Colonic mucosa (tissue), 4 donors: Measurements from ENCODE around the gene TRMT11. TPM values are rescaled to one million over a fixed set of nuclear protein-coding genes. Genes with fewer than 3 reads are reported as not detected.

Experiments
- DNase-seq: peaks from one replicate; pipeline ENCODE4 v3.0.0-alpha.2; 2020
- H3K27ac ChIP-seq: fragments of 200-600 bp; one replicate; pipeline ENCODE4 v1.8.0; 2021
- H3K27me3 ChIP-seq: fragments of 200-600 bp; one replicate; pipeline ENCODE4 v1.8.0; 2021
- H3K36me3 ChIP-seq: fragments of 200-600 bp; one replicate; pipeline ENCODE4 v1.8.0; 2021
- H3K4me1 ChIP-seq: fragments of 200-600 bp; one replicate; pipeline ENCODE4 v1.8.0; 2021; ENCODE audit warnings: mild to moderate bottlenecking
- H3K4me3 ChIP-seq: fragments of 200-600 bp; one replicate; pipeline ENCODE4 v1.8.0; 2021
- H3K9ac ChIP-seq, 2 donors: one replicate each; pipeline ENCODE4 v1.7.0; 2013; ENCODE audit warnings: control low read depth in 2 of 2, low read depth in 2 of 2, low read length in 2 of 2
- H3K9me3 ChIP-seq: fragments of 200-600 bp; one replicate; pipeline ENCODE4 v1.8.0; 2021
- intact Hi-C: fragments of 100-400 bp; cut with DNase I; formaldehyde crosslinking; loops from one replicate; pipeline ENCODE4 v1.14.1; 2022
- total RNA-seq, 2 donors: library from RNA; stranded (reverse); fragmentation: NEBNext Ultra II Directional in 1 of 2; extraction: Animal tissue kit (Norgen Biotek cat#: 25700) in 1 of 2; gene quantifications; one replicate each; pipeline ENCODE4 v1.2.1, GENCODE V29; 2021
- TF ChIP-seq, protein P1 (sequence below): fragments of 200-600 bp; IDR thresholded peaks from one replicate; pipeline ENCODE4 v1.8.0; 2022; ENCODE audit warnings: antibody characterized with exemption, mild to moderate bottlenecking
- donor health status: healthy.
- donor health status: DM: no; HTN: no; CAD: no.
- donor health status: DM: no; HTN: no; CAD: no.

Gene TRMT11
- total RNA-seq, 2 donors from 2014 or later = 17.0 to 18.7 TPM

DNA sequence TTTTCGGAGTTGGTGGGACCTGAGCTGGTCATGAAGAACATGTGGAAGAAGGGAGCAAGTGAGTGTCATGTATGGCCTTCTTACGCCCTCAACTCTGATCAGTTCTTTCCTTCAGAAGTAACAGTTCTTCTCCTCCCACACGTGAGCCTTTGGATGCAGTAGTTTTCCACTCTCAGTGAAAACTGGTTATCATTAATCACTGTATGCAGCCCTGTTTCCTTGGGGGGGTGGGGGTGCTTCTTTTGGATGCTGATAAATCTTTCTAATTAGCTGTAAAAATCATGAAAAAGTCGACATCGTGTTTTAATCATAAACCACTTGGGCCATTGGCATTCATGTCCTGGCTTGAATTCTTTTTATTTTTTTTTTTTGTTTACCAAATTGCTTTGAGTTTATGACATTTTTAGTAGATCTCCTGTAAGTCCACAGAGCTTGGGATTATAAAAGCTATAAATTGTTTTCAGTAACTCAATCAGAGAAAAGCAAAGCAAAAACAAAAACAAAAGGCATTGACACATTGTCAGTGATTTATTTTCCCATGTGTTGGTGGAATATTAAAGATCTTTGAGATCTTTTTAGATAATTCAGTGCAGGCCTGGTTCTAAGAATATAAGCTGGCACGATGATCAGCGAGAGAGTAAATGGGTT, 84.8 kb downstream of the TRMT11 start:
- TF ChIP-seq, protein P1, sequence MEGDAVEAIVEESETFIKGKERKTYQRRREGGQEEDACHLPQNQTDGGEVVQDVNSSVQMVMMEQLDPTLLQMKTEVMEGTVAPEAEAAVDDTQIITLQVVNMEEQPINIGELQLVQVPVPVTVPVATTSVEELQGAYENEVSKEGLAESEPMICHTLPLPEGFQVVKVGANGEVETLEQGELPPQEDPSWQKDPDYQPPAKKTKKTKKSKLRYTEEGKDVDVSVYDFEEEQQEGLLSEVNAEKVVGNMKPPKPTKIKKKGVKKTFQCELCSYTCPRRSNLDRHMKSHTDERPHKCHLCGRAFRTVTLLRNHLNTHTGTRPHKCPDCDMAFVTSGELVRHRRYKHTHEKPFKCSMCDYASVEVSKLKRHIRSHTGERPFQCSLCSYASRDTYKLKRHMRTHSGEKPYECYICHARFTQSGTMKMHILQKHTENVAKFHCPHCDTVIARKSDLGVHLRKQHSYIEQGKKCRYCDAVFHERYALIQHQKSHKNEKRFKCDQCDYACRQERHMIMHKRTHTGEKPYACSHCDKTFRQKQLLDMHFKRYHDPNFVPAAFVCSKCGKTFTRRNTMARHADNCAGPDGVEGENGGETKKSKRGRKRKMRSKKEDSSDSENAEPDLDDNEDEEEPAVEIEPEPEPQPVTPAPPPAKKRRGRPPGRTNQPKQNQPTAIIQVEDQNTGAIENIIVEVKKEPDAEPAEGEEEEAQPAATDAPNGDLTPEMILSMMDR = no peak
- intact Hi-C loops = no loop called here

DNA sequence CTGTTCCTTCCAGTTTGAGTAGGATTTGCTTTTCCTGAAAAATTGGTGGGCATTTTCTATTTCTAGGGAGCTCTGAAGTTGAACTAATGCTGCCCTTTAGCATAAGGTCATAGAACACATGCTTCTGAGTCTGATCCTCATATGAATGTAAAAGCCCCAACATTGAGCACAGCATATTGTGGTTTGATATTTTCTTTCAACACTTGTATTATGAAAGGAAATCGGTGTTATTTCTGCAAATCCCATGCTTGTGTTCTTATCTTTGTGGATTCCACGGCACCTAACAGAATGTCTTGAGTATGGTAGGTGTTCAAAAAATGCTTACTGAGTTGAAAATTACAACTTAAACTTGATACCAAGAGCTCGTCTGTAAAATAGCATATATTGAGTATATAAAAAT, 85.8 kb downstream of the TRMT11 start:
- no peak overlapping the region for H3K4me3 ChIP-seq
- H3K4me1 ChIP-seq = no peaks in the 10 kb centered on the region
- H3K36me3 ChIP-seq = no peaks in the 10 kb centered on the region
- H3K9me3 ChIP-seq = no peaks in the 10 kb centered on the region
- TF ChIP-seq, protein P1 = no peak
- no peak overlapping the region for H3K9ac ChIP-seq
- H3K27me3 ChIP-seq = no peaks in the 10 kb centered on the region
- DNase-seq = no peak
- H3K27ac ChIP-seq = no peak overlapping the region
- intact Hi-C loops = no loop called here

More for the DNA sequence above, 84.8 kb downstream of the TRMT11 start:
- Histone ChIP-seq H3K27me3 (no peaks in the 10 kb centered on the region), H3K4me3 (no peak overlapping the region), H3K36me3 (no peaks in the 10 kb centered on the region), H3K27ac (no peak overlapping the region), H3K9ac (no peak overlapping the region), H3K4me1 (no peaks in the 10 kb centered on the region), H3K9me3 (no peaks in the 10 kb centered on the region)
- no peak for DNase-seq

DNA sequence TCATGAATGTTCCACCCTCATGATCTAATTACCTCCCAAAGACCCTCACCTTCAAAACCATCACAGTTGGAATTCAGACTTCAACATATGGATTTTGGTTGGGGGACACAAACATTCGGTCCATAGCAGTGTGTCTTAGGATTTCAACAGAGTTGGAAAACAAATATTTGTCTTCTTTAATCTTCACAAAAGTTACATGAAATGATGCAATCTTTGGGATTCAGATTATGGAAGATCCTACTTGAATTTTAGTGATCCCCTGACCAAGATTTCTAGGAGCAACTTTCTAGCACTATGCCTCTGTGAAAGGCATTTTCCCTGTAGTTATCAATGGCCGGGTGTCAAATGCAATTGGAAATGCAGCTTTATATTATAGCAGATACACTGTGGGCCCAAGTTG, 86.5 kb downstream of the TRMT11 start:
- Histone ChIP-seq H3K9me3 (no peaks in the 10 kb centered on the region), H3K4me1 (no peaks in the 10 kb centered on the region), H3K27me3 (no peaks in the 10 kb centered on the region), H3K27ac (no peak overlapping the region), H3K4me3 (no peak overlapping the region), H3K36me3 (no peaks in the 10 kb centered on the region), H3K9ac (no peak overlapping the region)
- DNase-seq = no peak
- TF ChIP-seq, protein P1 = no peak
- intact Hi-C loops = no loop called here

DNA sequence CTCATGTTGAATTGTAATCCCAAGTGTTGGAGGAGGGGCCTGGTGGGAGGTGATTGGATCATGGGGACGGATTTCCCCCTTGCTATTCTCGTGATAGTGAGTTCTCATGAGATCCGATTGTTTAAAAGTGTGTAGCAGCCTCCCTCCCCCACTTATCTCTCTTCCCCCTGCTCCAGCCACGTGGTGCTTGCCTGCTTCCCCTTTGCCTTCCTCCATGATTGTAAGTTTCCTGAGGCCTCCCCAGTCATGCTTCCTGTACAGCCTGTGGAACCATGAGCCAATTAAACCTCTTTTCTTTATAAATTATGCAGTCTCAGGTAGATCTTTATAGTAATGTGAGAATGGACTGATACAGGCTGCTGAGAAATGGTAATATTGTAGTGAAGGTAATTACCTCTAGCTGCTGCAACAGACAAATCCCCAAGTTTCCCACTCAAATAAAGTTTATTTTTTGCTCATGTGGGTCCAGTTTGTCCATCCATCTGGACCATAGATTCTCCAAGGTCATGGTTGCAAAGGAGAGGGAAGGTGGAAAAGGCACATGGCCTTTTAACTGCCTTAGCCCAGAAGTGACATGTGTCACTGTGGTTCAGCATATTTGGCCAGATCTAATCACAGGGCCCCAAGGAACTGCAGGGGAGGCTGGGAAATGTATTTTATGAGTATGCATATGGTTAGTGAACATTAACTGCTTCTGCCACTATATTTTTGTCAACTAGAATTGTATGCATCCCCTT, 89.2 kb downstream of the TRMT11 start:
- DNase-seq = no peak
- Histone ChIP-seq H3K9me3 (no peaks in the 10 kb centered on the region), H3K27me3 (no peaks in the 10 kb centered on the region), H3K4me3 (no peak overlapping the region), H3K27ac (no peak overlapping the region), H3K9ac (no peak overlapping the region), H3K4me1 (no peaks in the 10 kb centered on the region), H3K36me3 (no peaks in the 10 kb centered on the region)
- intact Hi-C loops = no loop called here
- TF ChIP-seq, protein P1 = no peak

DNA sequence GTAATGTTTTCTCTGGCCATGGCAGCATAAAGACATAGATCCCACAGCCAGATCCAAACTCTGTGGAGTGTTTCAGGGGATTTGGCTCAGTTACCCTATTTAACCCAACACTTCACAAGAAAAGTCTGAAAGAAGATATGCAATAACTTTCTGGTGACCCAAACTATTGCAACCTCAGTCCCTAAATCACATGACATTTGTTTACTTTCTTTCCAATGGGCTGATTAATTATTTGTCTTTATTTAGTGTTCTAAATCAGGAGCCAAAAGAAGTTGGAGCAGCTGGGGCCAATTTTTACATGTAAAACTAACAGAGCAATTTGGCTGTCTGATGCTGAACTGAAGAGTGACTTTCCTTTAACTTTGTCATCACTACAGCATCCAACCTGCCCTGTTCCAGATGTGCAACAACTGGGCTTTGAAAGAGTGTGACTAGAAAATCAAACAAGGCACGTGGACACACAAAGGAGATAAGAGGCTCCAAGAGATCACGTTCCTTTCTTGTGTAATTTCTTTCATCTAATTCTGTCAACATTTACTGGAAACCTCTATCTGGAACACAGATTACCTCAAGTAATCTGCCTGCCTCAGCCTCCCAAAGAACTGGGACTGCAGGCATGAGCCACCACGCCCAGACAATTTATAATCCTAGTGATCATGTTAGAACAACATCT, 90.8 kb downstream of the TRMT11 start:
- Histone ChIP-seq H3K27me3 (no peaks in the 10 kb centered on the region), H3K4me1 (no peaks in the 10 kb centered on the region), H3K27ac (no peak overlapping the region), H3K9ac (no peak overlapping the region), H3K36me3 (no peaks in the 10 kb centered on the region), H3K4me3 (no peak overlapping the region), H3K9me3 (no peaks in the 10 kb centered on the region)
- TF ChIP-seq, protein P1 = no peak
- no peak for DNase-seq
- intact Hi-C loops = no loop called here
